ENCODE results near the gene CENPF.

DNA sequence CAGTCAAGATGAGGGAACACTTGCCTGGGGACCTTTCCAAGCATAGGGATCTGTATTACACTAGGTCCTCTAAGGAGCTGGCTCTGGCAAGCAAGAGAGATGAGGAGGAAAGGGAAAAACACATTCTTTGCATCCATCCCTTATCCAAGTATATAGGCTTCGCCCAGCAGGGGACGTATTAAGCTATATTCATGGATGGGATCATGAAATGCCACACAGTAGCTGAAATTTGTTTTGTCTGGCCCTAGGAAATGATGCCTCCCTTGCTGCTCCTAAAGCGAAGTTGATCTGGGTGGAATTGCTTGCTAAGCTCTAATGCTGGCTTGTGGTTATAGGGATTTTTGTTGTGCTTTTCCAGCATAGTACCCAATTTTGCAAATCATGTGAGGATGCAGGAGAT, 32.1 kb downstream of the CENPF start:
- TF ChIP-seq, protein P1, sequence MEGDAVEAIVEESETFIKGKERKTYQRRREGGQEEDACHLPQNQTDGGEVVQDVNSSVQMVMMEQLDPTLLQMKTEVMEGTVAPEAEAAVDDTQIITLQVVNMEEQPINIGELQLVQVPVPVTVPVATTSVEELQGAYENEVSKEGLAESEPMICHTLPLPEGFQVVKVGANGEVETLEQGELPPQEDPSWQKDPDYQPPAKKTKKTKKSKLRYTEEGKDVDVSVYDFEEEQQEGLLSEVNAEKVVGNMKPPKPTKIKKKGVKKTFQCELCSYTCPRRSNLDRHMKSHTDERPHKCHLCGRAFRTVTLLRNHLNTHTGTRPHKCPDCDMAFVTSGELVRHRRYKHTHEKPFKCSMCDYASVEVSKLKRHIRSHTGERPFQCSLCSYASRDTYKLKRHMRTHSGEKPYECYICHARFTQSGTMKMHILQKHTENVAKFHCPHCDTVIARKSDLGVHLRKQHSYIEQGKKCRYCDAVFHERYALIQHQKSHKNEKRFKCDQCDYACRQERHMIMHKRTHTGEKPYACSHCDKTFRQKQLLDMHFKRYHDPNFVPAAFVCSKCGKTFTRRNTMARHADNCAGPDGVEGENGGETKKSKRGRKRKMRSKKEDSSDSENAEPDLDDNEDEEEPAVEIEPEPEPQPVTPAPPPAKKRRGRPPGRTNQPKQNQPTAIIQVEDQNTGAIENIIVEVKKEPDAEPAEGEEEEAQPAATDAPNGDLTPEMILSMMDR (IDR thresholded peaks at IDR 0.05; ENCODE audit: low read depth, low read length, poor library complexity, severe bottlenecking) = no peak
- TF ChIP-seq EZH2phosphoT487 (IDR thresholded peaks at IDR 0.05; ENCODE audit: borderline replicate concordance, low read length) = no peak
